H1 (cell line): ENCODE measurements around the gene FKBP2. TPM values are rescaled to one million over a fixed set of nuclear protein-coding genes. Genes with fewer than 3 reads are reported as not detected.

Source experiments
- CTCF ChIA-PET: fragments of 300-600 bp; sonication (Branson Sonifier 250); formaldehyde crosslinking; loops from one replicate; lab custom pipeline; 2021; ENCODE audit not compliant: partially characterized antibody; lab: Charles Lee
- POLR2A ChIA-PET: fragments of 300-600 bp; sonication (Branson Sonifier 250); formaldehyde crosslinking; loops from one replicate; lab custom pipeline; 2021; ENCODE audit warnings: inconsistent platforms; ENCODE audit not compliant: partially characterized antibody; lab: Charles Lee
- DNase-seq, 2 experiments: peaks; one replicate each; pipeline versions ENCODE4 v3.0.0 to v3.0.0-alpha.2; 2010 to 2022; ENCODE audit warnings: low spot score in 2 of 2, low read depth in 1 of 2, mixed read lengths in 1 of 2
- FAIRE-seq: peaks from 2 replicates; lab custom pipeline; 2011; peaks lifted over from hg19 to GRCh38; lab: Jason Lieb, UNC
- H2AFZ ChIP-seq: 2 replicates; pipeline ENCODE4 v1.8.1; 2012; ENCODE audit warnings: low read length, inconsistent platforms
- H2AK5ac ChIP-seq: 2 replicates; pipeline ENCODE4 v1.6.1; 2013; ENCODE audit warnings: low read depth, low read length
- H2BK120ac ChIP-seq: replicated peaks from 2 replicates; pipeline ENCODE3; 2013; ENCODE audit warnings: low read depth, low read length, inconsistent platforms
- H2BK12ac ChIP-seq: 2 replicates; pipeline ENCODE4 v1.6.1; 2013; ENCODE audit warnings: low read depth, low read length
- H2BK15ac ChIP-seq: 2 replicates; pipeline ENCODE4 v1.6.1; 2013; ENCODE audit warnings: low read length
- H2BK20ac ChIP-seq: 2 replicates; pipeline ENCODE4 v1.6.1; 2013; ENCODE audit warnings: low read length
- H2BK5ac ChIP-seq: 2 replicates; pipeline ENCODE4 v1.6.1; 2013; ENCODE audit warnings: low read depth, low read length
- H3K14ac ChIP-seq: 2 replicates; pipeline ENCODE4 v1.6.1; 2013; ENCODE audit warnings: inconsistent platforms; ENCODE audit not compliant: insufficient read length
- H3K18ac ChIP-seq: 2 replicates; pipeline ENCODE4 v1.6.1; 2013; ENCODE audit warnings: low read length; ENCODE audit errors: extremely low read depth
- H3K23ac ChIP-seq: 2 replicates; pipeline ENCODE4 v1.6.1; 2013; ENCODE audit warnings: inconsistent platforms; ENCODE audit not compliant: insufficient read length
- H3K23me2 ChIP-seq: 2 replicates; pipeline ENCODE4 v1.6.1; 2013; ENCODE audit warnings: low read depth, low read length
- H3K27ac ChIP-seq: 2 replicates; pipeline ENCODE4 v1.6.1; 2011; ENCODE audit warnings: low read depth, low read length, inconsistent platforms
- H3K27me3 ChIP-seq, 4 experiments: replicated peaks in 1 of 4; 1 replicate in 1 of 4; 2 replicates in 3 of 4; pipeline versions ENCODE4 v1.6.1 to v1.8.1; 2011 to 2013; ENCODE audit warnings: low read length in 3 of 4, mild to moderate bottlenecking in 3 of 4, inconsistent platforms in 2 of 4, mixed read lengths in 2 of 4, moderate library complexity in 1 of 4; ENCODE audit not compliant: control insufficient read depth in 3 of 4, insufficient read depth in 3 of 4; ENCODE audit errors: extremely low read depth in 1 of 4
- H3K36me3 ChIP-seq, 4 experiments: 2 replicates each; pipeline versions ENCODE4 v1.6.1 to v1.8.1; 2011 to 2013; ENCODE audit warnings: mild to moderate bottlenecking in 4 of 4, low read length in 3 of 4, moderate library complexity in 2 of 4, control low read depth in 1 of 4, inconsistent platforms in 1 of 4; ENCODE audit not compliant: insufficient read depth in 4 of 4, control insufficient read depth in 2 of 4
- H3K4ac ChIP-seq: replicated peaks from 2 replicates; pipeline ENCODE3; 2013; ENCODE audit warnings: low read length, low read depth, mixed read lengths, inconsistent platforms; ENCODE audit not compliant: insufficient read length
- H3K4me1 ChIP-seq, 4 experiments: replicated peaks in 1 of 4; 1 replicate in 1 of 4; 2 replicates in 3 of 4; pipeline versions ENCODE4 v1.6.1 to v1.8.1; 2011 to 2013; ENCODE audit warnings: low read length in 3 of 4, inconsistent platforms in 2 of 4, mixed read lengths in 1 of 4; ENCODE audit not compliant: insufficient read depth in 4 of 4, control insufficient read depth in 3 of 4
- H3K4me2 ChIP-seq, 2 experiments: 2 replicates each; pipeline versions ENCODE4 v1.6.1 to v1.8.1; 2011 to 2013; ENCODE audit warnings: low read depth in 2 of 2, low read length in 2 of 2, control low read depth in 1 of 2, inconsistent platforms in 1 of 2, mild to moderate bottlenecking in 1 of 2; ENCODE audit not compliant: insufficient read depth in 1 of 2
- H3K4me3 ChIP-seq, 4 experiments: fragments of 200-600, 300-600 bp in 1 of 4; sonication (generic), shearing (Covaris generic), sonication (Bioruptor Twin) in 1 of 4; 2 replicates each; pipeline versions ENCODE4 v1.5.1 to v1.8.1; 2011 to 2016; ENCODE audit warnings: low read length in 4 of 4, low read depth in 3 of 4, control low read depth in 2 of 4, inconsistent platforms in 2 of 4, mild to moderate bottlenecking in 2 of 4, mixed read lengths in 1 of 4, moderate library complexity in 1 of 4; ENCODE audit not compliant: insufficient read depth in 2 of 4; ENCODE audit errors: extremely low read depth in 1 of 4
- H3K56ac ChIP-seq: replicated peaks from 2 replicates; pipeline ENCODE3; 2013; ENCODE audit warnings: low read depth, mild to moderate bottlenecking, mixed read lengths, low read length, inconsistent platforms; ENCODE audit not compliant: insufficient read length
- H3K79me1 ChIP-seq: 2 replicates; pipeline ENCODE4 v1.6.1; 2013; ENCODE audit warnings: low read depth, low read length, control low read depth
- H3K79me2 ChIP-seq, 2 experiments: 2 replicates each; pipeline versions ENCODE4 v1.6.1 to v1.8.1; 2012 to 2013; ENCODE audit warnings: low read length in 2 of 2, mild to moderate bottlenecking in 2 of 2, inconsistent platforms in 1 of 2; ENCODE audit not compliant: insufficient read depth in 2 of 2, control insufficient read depth in 1 of 2
- H3K9ac ChIP-seq, 4 experiments: replicated peaks in 1 of 4; 1 replicate in 1 of 4; 2 replicates in 3 of 4; pipeline versions ENCODE4 v1.6.1 to v1.8.1; 2011 to 2013; ENCODE audit warnings: low read depth in 3 of 4, low read length in 3 of 4, control low read depth in 2 of 4, mild to moderate bottlenecking in 2 of 4, moderate library complexity in 2 of 4, inconsistent platforms in 1 of 4; ENCODE audit errors: extremely low read depth in 1 of 4
- H3K9me3 ChIP-seq, 2 experiments: 2 replicates each; pipeline versions ENCODE4 v1.6.1 to v1.8.1; 2012 to 2013; ENCODE audit warnings: mild to moderate bottlenecking in 2 of 2, moderate library complexity in 2 of 2, control low read depth in 1 of 2, inconsistent platforms in 1 of 2, low read depth in 1 of 2, low read length in 1 of 2, mixed read lengths in 1 of 2; ENCODE audit not compliant: insufficient read depth in 2 of 2
- H4K20me1 ChIP-seq, 2 experiments: replicated peaks in 1 of 2; 2 replicates each; pipeline versions ENCODE3 to v1.8.1; 2011 to 2013; ENCODE audit warnings: inconsistent platforms in 2 of 2, low read length in 2 of 2, mild to moderate bottlenecking in 1 of 2; ENCODE audit not compliant: insufficient read depth in 2 of 2, control insufficient read depth in 1 of 2
- H4K5ac ChIP-seq: 2 replicates; pipeline ENCODE4 v1.6.1; 2013; ENCODE audit warnings: low read length, low read depth, mixed read lengths, inconsistent platforms; ENCODE audit not compliant: insufficient read length
- H4K8ac ChIP-seq: 2 replicates; pipeline ENCODE4 v1.8.0; 2013; ENCODE audit warnings: mild to moderate bottlenecking, moderate library complexity, low read length, inconsistent platforms; ENCODE audit not compliant: insufficient read depth; ENCODE audit errors: extremely low read depth
- H4K91ac ChIP-seq: replicated peaks from 2 replicates; pipeline ENCODE3; 2013; ENCODE audit warnings: low read length, mixed read lengths, inconsistent platforms; ENCODE audit not compliant: insufficient read length
- CREB1 ChIP-seq: IDR thresholded peaks from 2 replicates; pipeline ENCODE4 v1.6.1; 2012; ENCODE audit warnings: inconsistent platforms
- E2F6 ChIP-seq: IDR thresholded peaks from 2 replicates; pipeline ENCODE4 v1.6.1; 2012; ENCODE audit warnings: inconsistent platforms
- EP300 ChIP-seq, 2 experiments: IDR thresholded peaks; 1 replicate in 1 of 2; 2 replicates in 1 of 2; pipeline ENCODE4 v1.6.1; 2011 to 2012; ENCODE audit warnings: low read depth in 2 of 2, low read length in 2 of 2, mild to moderate bottlenecking in 2 of 2, borderline replicate concordance in 1 of 2, inconsistent platforms in 1 of 2, moderate library complexity in 1 of 2
- FOSL1 ChIP-seq: IDR thresholded peaks from 2 replicates; pipeline ENCODE4 v1.6.1; 2011; ENCODE audit warnings: mild to moderate bottlenecking, low read depth, low read length, moderate library complexity; ENCODE audit not compliant: insufficient read depth
- GTF2F1 ChIP-seq: IDR thresholded peaks from 2 replicates; pipeline ENCODE4 v1.6.1; 2012; ENCODE audit warnings: low read depth, low read length, improper control_type of control experiment, borderline replicate concordance
- NRF1 ChIP-seq: IDR thresholded peaks from 2 replicates; pipeline ENCODE4 v1.6.1; 2011; ENCODE audit warnings: mild to moderate bottlenecking, low read depth, low read length, improper control_type of control experiment
- POLR2A ChIP-seq, 2 experiments: IDR thresholded peaks; 1 replicate in 1 of 2; 2 replicates in 1 of 2; pipeline ENCODE4 v1.6.1; 2011; ENCODE audit warnings: low read depth in 2 of 2, low read length in 2 of 2, mild to moderate bottlenecking in 2 of 2; ENCODE audit errors: control extremely low read depth in 1 of 2
- POU5F1 ChIP-seq: IDR thresholded peaks from 2 replicates; pipeline ENCODE4 v1.6.1; 2011; ENCODE audit warnings: low read depth, mild to moderate bottlenecking, low read length, moderate library complexity
- SIRT6 ChIP-seq: IDR thresholded peaks from one replicate; pipeline ENCODE4 v1.7.1; 2012; ENCODE audit warnings: low read length, inconsistent platforms
- SP2 ChIP-seq: IDR thresholded peaks from 2 replicates; pipeline ENCODE4 v1.6.1; 2012; ENCODE audit warnings: mild to moderate bottlenecking, low read length, inconsistent platforms
- TBP ChIP-seq: IDR thresholded peaks from 2 replicates; pipeline ENCODE4 v1.6.1; 2011; ENCODE audit warnings: low read depth, low read length, improper control_type of control experiment
- TCF12 ChIP-seq: IDR thresholded peaks from 2 replicates; pipeline ENCODE4 v1.6.1; 2011; ENCODE audit warnings: low read depth, mild to moderate bottlenecking, low read length
- ZNF274 ChIP-seq: IDR thresholded peaks from 2 replicates; pipeline ENCODE4 v1.7.0; 2012; ENCODE audit warnings: low read length, borderline replicate concordance; ENCODE audit errors: extremely low read depth
- WGBS, 2 experiments: shearing (Covaris generic) in 1 of 2; methylation state at CpG; one replicate each; pipeline versions ENCODE4 v1.1.6 to v1.1.7; 2013 to 2015; ENCODE audit warnings: low lambda C conversion rate in 2 of 2, mixed read lengths in 2 of 2, inconsistent platforms in 1 of 2, low coverage in 1 of 2, missing lambda C conversion rate in 1 of 2; ENCODE audit not compliant: insufficient replicate concordance in 2 of 2, insufficient coverage in 1 of 2, insufficient read length in 1 of 2; ENCODE audit errors: extremely low coverage in 1 of 2, missing lambda C conversion rate in 1 of 2; 5-methylcytosine and 5-hydroxymethylcytosine counted together
- polyA plus RNA-seq, 7 experiments: library from polyadenylated mRNA; depleted of rRNA in 3 of 7; stranded (reverse) in 5 of 7; unstranded in 2 of 7; fragments of >200 nt in 5 of 7; fragments of 200-250 nt in 2 of 7; gene quantifications; 1 replicate in 5 of 7; 2 replicates in 1 of 7; 4 replicates in 1 of 7; pipeline versions ENCODE4 v1.2.1 to v1.2.3, GENCODE V29; 2011 to 2013; ENCODE audit warnings: missing spikeins in 2 of 7, mixed read lengths in 2 of 7
- total RNA-seq: library from RNA; stranded (reverse); fragmentation: NEBNext Ultra II Directional; extraction: Animal tissue kit (Norgen Biotek cat#: 25700); gene quantifications from 2 replicates; pipeline ENCODE4 v1.2.1, GENCODE V29; 2021

FKBP2 gene
- total and polyA plus RNA-seq, 2 of the 8 experiments (the other 6 are each of a cell fraction or from before 2014, with no cell fraction given): 41.7 to 52.5 TPM

- Histone ChIP-seq H3K4me3 (no peak overlapping the region), H3K79me1 (no peaks in the 10 kb centered on the region), H3K18ac (no peak overlapping the region), H3K79me2 (0 out of 4 replicates have a peak, but pooled peaks cover 0 to under 1% of the 10 kb centered on the region in 2 experiments), H3K4me1 (peaks cover 0 to 11% (median 5%) of the 10 kb centered on the region in 4 experiments; a peak in 5 of 7 replicates), H2BK15ac (no peak overlapping the region), H4K5ac (no peak overlapping the region), H2AFZ (no peak overlapping the region), H3K14ac (no peak overlapping the region), H2BK20ac (no peak overlapping the region), H3K4ac (no peak overlapping the region), H3K9ac (no peak overlapping the region), H2BK5ac (no peak overlapping the region), H3K27ac (no peak overlapping the region), H3K36me3 (peaks cover 10 to 41% (median 15%) of the 10 kb centered on the region in 4 experiments), H2AK5ac (no peak overlapping the region), H4K91ac (no peak overlapping the region), H4K8ac (no peak overlapping the region), H3K4me2 (no peak overlapping the region), H3K23ac (no peak overlapping the region), H3K27me3 (no peaks in the 10 kb centered on the region), H2BK120ac (no peak overlapping the region), H3K56ac (no peak overlapping the region), H3K9me3 (no peaks in the 10 kb centered on the region), H3K23me2 (peaks cover 4% of the 10 kb centered on the region), H4K20me1 (peaks cover 4 to 9% of the 10 kb centered on the region in 2 experiments), H2BK12ac (no peak overlapping the region)
- no peak for FAIRE-seq
- DNase-seq: no peak
- 92% methylated on average over 27 of the region's 27 CpGs; no CpG with 5 or more reads in 1 of the 2 experiments for WGBS, 2 experiments
- CTCF ChIA-PET: interaction anchor here (0.6 to 13.7 kb wide), 12 partner anchors 11 to 1592 kb away, joined by 3 to 168 read pairs (median 4); partner anchors contain the start of genes BAD, CATSPERZ, ESRRA and NUDT22
- POLR2A ChIA-PET: interaction anchor here (0.6 to 11.9 kb wide), 10 partner anchors 10 to 61 kb away, joined by 3 to 352 read pairs (median 36); partner anchors contain the start of genes BAD, ESRRA, FERMT3 and FKBP2
- TF ChIP-seq FOSL1: no peak
- no peak for TF ChIP-seq SP2
- TF ChIP-seq CREB1: no peak
- TF ChIP-seq NRF1: no peak
- no peak for TF ChIP-seq SIRT6
- no peak for TF ChIP-seq POLR2A (IDR thresholded peaks at IDR 0.05; ENCODE audit: control extremely low read depth in 1 of 2, low read depth in 2 of 2, low read length in 2 of 2)
- TF ChIP-seq E2F6: no peak
- no peak for TF ChIP-seq TBP
- no peak for TF ChIP-seq ZNF274
- no peak for TF ChIP-seq GTF2F1
- TF ChIP-seq TCF12: no peak
- TF ChIP-seq EP300 (IDR thresholded peaks at IDR 0.05; ENCODE audit: borderline replicate concordance in 1 of 2, low read depth in 2 of 2, low read length in 2 of 2): no peak
- no peak for TF ChIP-seq POU5F1
These were observed 26.5 kb downstream of the FKBP2 start for GRCh38 chr11:64267207-64267945.
